GM23338 (cell line): Measurements from ENCODE around the gene TIMM17B. TPM values are rescaled to one million over a fixed set of nuclear protein-coding genes. Genes with fewer than 3 reads are reported as not detected.
A peak's percentile ranks its signal among the peaks of the same experiment; 100 is the strongest.
"Not testable (repeated sequence)": the region's sequence is repeated elsewhere in the genome, so short reads cannot be mapped to it uniquely, and the experiment has no call there.

Experiments used
- ATAC-seq: fragments of 200-7000 bp; cut with Tn5 transposase; 3 replicates; pipeline ENCODE4 v1.9.1; 2020
- DNase-seq: peaks from one replicate; pipeline ENCODE4 v3.0.0-alpha.2; 2015; ENCODE audit warnings: low spot score
- H2AFZ ChIP-seq: fragments of 200-600 bp; sonication (generic); 2 replicates; pipeline ENCODE4 v1.8.0; 2016; ENCODE audit warnings: antibody characterized with exemption, mild to moderate bottlenecking, moderate library complexity
- H3F3A ChIP-seq: fragments of 200-600 bp; sonication (generic); replicated peaks from 2 replicates; pipeline ENCODE4 v1.8.0; 2017; ENCODE audit warnings: antibody characterized with exemption, mixed run types, low read depth
- H3K27ac ChIP-seq: fragments of 200-600 bp; sonication (generic); 2 replicates; pipeline ENCODE4 v1.6.1; 2016; ENCODE audit warnings: low read depth
- H3K27me3 ChIP-seq: fragments of 200-600 bp; sonication (generic); 2 replicates; pipeline ENCODE4 v1.8.0; 2016; ENCODE audit warnings: mild to moderate bottlenecking, mixed run types, moderate library complexity; ENCODE audit not compliant: insufficient read depth
- H3K36me3 ChIP-seq: fragments of 200-600 bp; sonication (generic); 2 replicates; pipeline ENCODE4 v1.8.0; 2016; ENCODE audit warnings: mild to moderate bottlenecking; ENCODE audit not compliant: insufficient read depth
- H3K4me1 ChIP-seq: fragments of 200-600 bp; sonication (generic); 2 replicates; pipeline ENCODE4 v1.8.0; 2016; ENCODE audit warnings: mild to moderate bottlenecking, moderate library complexity; ENCODE audit not compliant: insufficient read depth
- H3K4me2 ChIP-seq: fragments of 200-600 bp; sonication (generic); 2 replicates; pipeline ENCODE4 v1.7.1; 2017; ENCODE audit warnings: mixed run types
- H3K4me3 ChIP-seq: fragments of 200-600 bp; sonication (generic); 2 replicates; pipeline ENCODE4 v1.6.1; 2016; ENCODE audit warnings: mixed run types
- H3K79me2 ChIP-seq: fragments of 200-600 bp; sonication (generic); replicated peaks from 2 replicates; pipeline ENCODE4 v1.8.0; 2017; ENCODE audit warnings: mild to moderate bottlenecking; ENCODE audit not compliant: insufficient read depth
- H3K9me2 ChIP-seq: fragments of 200-600 bp; sonication (generic); 2 replicates; pipeline ENCODE4 v1.8.0; 2017; ENCODE audit not compliant: insufficient read depth
- H4K20me1 ChIP-seq: fragments of 200-600 bp; sonication (generic); replicated peaks from 2 replicates; pipeline ENCODE4 v1.8.0; 2017; ENCODE audit warnings: mild to moderate bottlenecking; ENCODE audit not compliant: insufficient read depth
- H3K27ac Mint-ChIP-seq: 2 replicates; pipeline ENCODE4 v1.8.0; 2020; ENCODE audit warnings: inconsistent platforms, mild to moderate bottlenecking, moderate library complexity, mixed read lengths
- H3K27me3 Mint-ChIP-seq: 3 replicates; pipeline ENCODE4 v1.8.0; 2022; ENCODE audit warnings: low read depth, mild to moderate bottlenecking, moderate library complexity, mixed read lengths, inconsistent platforms; ENCODE audit not compliant: insufficient read depth, poor library complexity
- H3K36me3 Mint-ChIP-seq: 3 replicates; pipeline ENCODE4 v1.8.0; 2021; ENCODE audit warnings: low read depth, mild to moderate bottlenecking, inconsistent platforms, moderate library complexity, mixed read lengths
- H3K4me1 Mint-ChIP-seq: 3 replicates; pipeline ENCODE4 v1.8.0; 2020; ENCODE audit warnings: mild to moderate bottlenecking, inconsistent platforms, mixed read lengths
- H3K4me3 Mint-ChIP-seq: 3 replicates; pipeline ENCODE4 v1.8.0; 2021; ENCODE audit warnings: moderate library complexity, mild to moderate bottlenecking, inconsistent platforms, mixed read lengths
- H3K9me3 Mint-ChIP-seq: 3 replicates; pipeline ENCODE4 v1.8.0; 2020; ENCODE audit warnings: moderate library complexity, mild to moderate bottlenecking, inconsistent platforms, mixed read lengths
- CREB1 ChIP-seq: fragments of 250-450 bp; sonication (Bioruptor Pico); IDR thresholded peaks from 2 replicates; pipeline ENCODE4 v1.5.0; 2020; ENCODE audit warnings: low read depth, mild to moderate bottlenecking, moderate library complexity
- CTCF ChIP-seq, 2 experiments: fragments of 200-600 bp in 1 of 2; sonication (generic) in 1 of 2; conservative IDR thresholded peaks; 2 replicates each; pipeline versions ENCODE4 v1.5.1 to v1.6.1; 2016 to 2017; ENCODE audit warnings: antibody characterized with exemption in 2 of 2, low read depth in 2 of 2, mild to moderate bottlenecking in 2 of 2, moderate library complexity in 1 of 2
- ETS1 ChIP-seq: IDR thresholded peaks from 2 replicates; pipeline ENCODE4 v1.6.1; 2016; ENCODE audit warnings: antibody characterized with exemption
- EZH2 ChIP-seq: fragments of 200-600 bp; sonication (generic); IDR thresholded peaks from one replicate; pipeline ENCODE4 v1.8.0; 2017; ENCODE audit warnings: antibody characterized with exemption, mild to moderate bottlenecking, low read depth; ENCODE audit not compliant: unreplicated experiment
- EZH2phosphoT487 ChIP-seq: fragments of 200-600 bp; sonication (generic); IDR thresholded peaks from one replicate; pipeline ENCODE4 v1.8.1; 2018; ENCODE audit warnings: antibody characterized with exemption; ENCODE audit not compliant: unreplicated experiment
- NANOG ChIP-seq: IDR thresholded peaks from 2 replicates; pipeline ENCODE4 v1.6.1; 2016; ENCODE audit warnings: antibody characterized with exemption, borderline replicate concordance
- REST ChIP-seq: IDR thresholded peaks from one replicate; pipeline ENCODE4 v1.6.1; 2018; ENCODE audit warnings: antibody characterized with exemption; ENCODE audit not compliant: unreplicated experiment
- ZNF114 ChIP-seq: fragments of 250-450 bp; sonication (Bioruptor Pico); IDR thresholded peaks from 2 replicates; pipeline ENCODE4 v1.5.0; 2020; ENCODE audit warnings: mild to moderate bottlenecking, moderate library complexity
- ZNF331 ChIP-seq: fragments of 250-450 bp; sonication (Bioruptor Pico); IDR thresholded peaks from 2 replicates; pipeline ENCODE4 v1.5.0; 2020; ENCODE audit warnings: low read depth, mild to moderate bottlenecking, moderate library complexity
- ZNF462 ChIP-seq: fragments of 250-450 bp; sonication (Bioruptor Pico); IDR thresholded peaks from 2 replicates; pipeline ENCODE4 v1.5.0; 2020; ENCODE audit warnings: mild to moderate bottlenecking, moderate library complexity
- polyA plus RNA-seq: library from polyadenylated mRNA; unstranded; fragments of >200 nt; fragmentation: Nextera tagmentation; extraction: Ambion mirVana; gene quantifications from 2 replicates; pipeline ENCODE4 v1.2.1, GENCODE V29; 2016
- total RNA-seq: library from RNA; depleted of rRNA; stranded (reverse); fragments of >200 nt; shearing (Covaris generic); gene quantifications from 2 replicates; pipeline ENCODE4 v1.2.3, GENCODE V29; 2014

The TIMM17B gene
- total and polyA plus RNA-seq, 2 experiments from 2014 or later: 67.1 to 147 TPM

- ATAC-seq, H3K27ac ChIP-seq: not testable (repeated sequence)
These were observed 11.0 kb downstream of the TIMM17B start for GRCh38 chrX:48886586-48886985.

GRCh38 chrX:48883729-48884128, 13.8 kb downstream of the TIMM17B start:
- ATAC-seq (no peak), DNase-seq (peak; percentile 17)
- H3K36me3 ChIP-seq: no peaks in the 10 kb centered on the region
- H3K4me2 ChIP-seq: no peak overlapping the region
- H3F3A ChIP-seq: no peaks in the 10 kb centered on the region
- H3K4me1 ChIP-seq: no peaks in the 10 kb centered on the region
- H3K27ac ChIP-seq: no peak overlapping the region
- H3K4me3 Mint-ChIP-seq: no peak overlapping the region
- no peaks in the 10 kb centered on the region for H3K9me2 ChIP-seq
- no peaks in the 10 kb centered on the region for H3K27me3 ChIP-seq
- no peaks in the 10 kb centered on the region for H4K20me1 ChIP-seq
- H3K4me1 Mint-ChIP-seq: no peaks in the 10 kb centered on the region
- no peaks in the 10 kb centered on the region for H3K9me3 Mint-ChIP-seq
- H3K79me2 ChIP-seq: no peaks in the 10 kb centered on the region
- no peak overlapping the region for H3K4me3 ChIP-seq
- H3K27me3 Mint-ChIP-seq: no peaks in the 10 kb centered on the region
- H3K36me3 Mint-ChIP-seq: no peaks in the 10 kb centered on the region
- no peak overlapping the region for H2AFZ ChIP-seq
- no peak overlapping the region for H3K27ac Mint-ChIP-seq
- TF ChIP-seq ZNF331: no peak
- no peak for TF ChIP-seq NANOG
- no peak for TF ChIP-seq CREB1 (CRISPR knock-in tag)
- no peak for TF ChIP-seq EZH2phosphoT487
- no peak for TF ChIP-seq ZNF114 (CRISPR knock-in tag)
- no peak for TF ChIP-seq ZNF462 (CRISPR knock-in tag)
- TF ChIP-seq REST: no peak
- no peak for TF ChIP-seq EZH2
- no peak for TF ChIP-seq ETS1
- TF ChIP-seq CTCF (conservative IDR thresholded peaks at IDR 0.05; ENCODE audit: low read depth in 2 of 2): no peak

More at GRCh38 chrX:48886586-48886985, 11.0 kb downstream of the TIMM17B start:
- not testable (repeated sequence) for H3K36me3 Mint-ChIP-seq, H3K4me3 ChIP-seq, H3K9me3 Mint-ChIP-seq, H3K27me3 Mint-ChIP-seq, H3F3A ChIP-seq, H3K4me3 Mint-ChIP-seq, H4K20me1 ChIP-seq, H3K27ac Mint-ChIP-seq, H3K9me2 ChIP-seq, H3K4me1 Mint-ChIP-seq, H3K4me2 ChIP-seq, H3K36me3 ChIP-seq, H3K79me2 ChIP-seq, H3K4me1 ChIP-seq, H3K27me3 ChIP-seq, H2AFZ ChIP-seq, DNase-seq
